COLO668 (cell line): Measurements from ENCODE around the gene ANKRD12.

ENCODE experiments used
- DNase-seq: peaks from one replicate; lab custom pipeline; 2025; ENCODE audit not compliant: unreplicated experiment; lab: John Stamatoyannopoulos, UW

Gene ANKRD12

DNA sequence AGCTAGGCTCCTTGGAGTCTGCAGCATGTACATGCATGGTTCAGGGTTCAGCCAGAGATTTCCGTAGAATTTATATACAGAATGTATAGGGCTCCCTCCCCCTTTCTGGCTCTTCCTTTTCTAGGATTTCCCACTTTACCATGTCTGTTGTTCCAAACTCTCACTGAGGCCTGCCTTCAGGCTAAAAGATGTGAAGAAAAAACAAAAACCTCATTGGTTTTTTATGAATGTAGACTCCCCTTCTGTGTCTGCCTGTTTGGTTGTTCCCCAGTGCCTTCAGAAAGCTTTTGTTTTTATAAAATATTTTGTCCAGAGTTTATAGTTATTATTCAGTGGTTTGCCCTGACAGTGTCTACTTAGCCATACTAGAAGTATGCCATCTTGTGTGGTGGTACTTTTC is 30.5 kb upstream of the ANKRD12 start:
- DNase-seq = no peak

DNA sequence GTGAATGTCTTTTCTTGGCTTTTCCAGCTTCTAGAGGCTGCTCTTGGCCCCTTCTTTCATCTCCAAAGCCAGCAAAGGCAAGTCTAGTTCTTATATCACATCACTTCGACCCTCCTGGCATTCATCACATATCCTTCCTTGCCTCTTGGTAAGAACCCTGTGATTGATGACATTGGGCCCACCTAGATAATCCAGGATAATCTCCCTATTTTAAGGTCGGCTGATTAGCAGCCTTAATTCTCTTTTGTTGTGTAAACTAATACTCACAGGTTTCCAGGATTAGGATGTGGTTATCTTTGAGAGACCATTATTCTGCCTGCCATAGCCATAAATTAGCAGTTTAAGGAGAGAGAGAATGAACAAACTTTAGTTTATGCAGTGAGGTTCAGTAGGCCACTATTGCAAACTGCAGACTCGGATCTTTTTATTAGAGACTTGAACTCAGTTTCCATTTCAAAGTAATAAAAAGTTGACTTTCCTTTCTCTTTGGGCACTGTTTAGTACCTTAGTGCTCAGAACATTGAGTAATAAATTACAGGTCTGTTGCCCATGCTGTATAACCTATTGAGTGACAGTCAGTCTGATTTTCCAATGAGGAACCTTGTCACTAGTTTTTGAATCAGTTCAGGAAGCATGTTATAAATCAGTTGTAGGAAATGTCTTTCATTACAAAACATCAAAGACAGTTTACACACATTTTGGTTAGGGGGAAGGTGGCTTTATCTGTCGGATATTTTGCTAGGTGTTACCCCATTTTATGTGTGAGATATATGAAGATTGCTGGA is 29.6 kb upstream of the ANKRD12 start:
- no peak for DNase-seq

DNA sequence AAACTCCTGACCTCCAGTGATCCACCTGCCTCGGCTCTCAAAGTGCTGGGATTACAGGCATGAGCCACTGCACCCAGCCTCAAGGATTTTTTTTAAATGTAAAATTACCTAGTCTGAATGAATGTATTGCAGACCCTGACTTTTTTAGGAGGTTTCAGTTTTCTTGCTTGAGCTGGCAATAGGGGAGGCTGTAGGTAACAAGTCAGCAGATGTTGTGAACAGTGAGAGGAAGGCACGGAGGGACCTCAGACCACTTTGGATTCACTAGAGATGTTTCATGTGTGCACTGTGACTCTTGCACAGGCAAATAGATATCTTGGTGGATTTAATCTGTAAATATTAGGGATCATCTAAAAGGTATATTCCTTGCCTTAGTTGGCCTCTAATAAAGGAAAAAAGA is 27.7 kb upstream of the ANKRD12 start:
- no peak for DNase-seq

DNA sequence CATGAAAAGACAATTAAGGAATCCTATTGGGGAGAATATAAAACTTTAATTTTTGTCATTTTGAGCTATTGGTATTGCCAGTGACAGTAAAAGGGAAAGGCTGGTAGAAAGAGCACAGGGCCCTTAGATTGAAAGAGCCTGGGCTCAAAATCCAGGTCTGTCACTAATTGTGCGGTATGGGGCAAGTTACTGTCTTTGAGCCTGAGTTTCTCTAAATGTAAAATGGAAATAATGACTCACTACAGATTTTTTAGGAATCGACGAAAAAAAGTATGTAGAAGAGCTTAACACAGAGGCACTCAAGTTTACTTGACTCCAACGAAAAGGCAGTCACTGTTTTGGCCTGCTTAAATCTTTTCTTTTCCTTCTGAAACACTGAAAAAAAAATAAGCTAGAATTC is 27.1 kb upstream of the ANKRD12 start:
- no peak for DNase-seq

DNA sequence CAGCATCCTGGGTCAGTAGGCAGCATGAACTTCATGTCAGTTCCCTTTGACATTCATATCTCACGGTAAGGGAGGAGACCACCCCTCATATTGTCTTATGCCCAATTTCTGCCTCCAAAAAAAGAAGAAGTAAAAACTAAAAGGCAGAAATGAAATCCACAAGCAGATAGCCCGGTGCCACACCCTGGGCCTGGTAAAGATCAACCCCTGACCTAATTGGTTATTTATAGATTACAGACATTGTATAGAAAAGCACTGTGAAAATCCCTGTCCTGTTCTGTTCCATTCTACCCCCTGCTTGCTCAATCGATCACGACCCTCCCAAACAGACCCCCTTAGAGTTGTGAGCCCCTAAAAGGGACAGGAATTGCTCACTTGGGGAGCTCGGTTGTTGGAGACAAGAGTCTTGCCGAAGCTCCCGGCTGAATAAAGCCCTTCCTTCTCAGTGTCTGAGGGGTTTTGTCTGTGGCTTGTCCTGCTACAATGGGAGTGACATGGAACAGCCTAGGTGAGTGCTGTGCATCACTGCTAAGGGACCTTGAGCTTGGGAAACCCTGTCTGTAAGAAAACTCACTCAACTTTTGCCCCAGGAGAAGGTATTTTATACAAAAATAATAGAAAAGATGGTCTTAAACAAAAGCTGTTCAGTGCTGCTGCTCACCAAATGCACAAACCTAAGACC is 23.0 kb upstream of the ANKRD12 start:
- DNase-seq = no peak

DNA sequence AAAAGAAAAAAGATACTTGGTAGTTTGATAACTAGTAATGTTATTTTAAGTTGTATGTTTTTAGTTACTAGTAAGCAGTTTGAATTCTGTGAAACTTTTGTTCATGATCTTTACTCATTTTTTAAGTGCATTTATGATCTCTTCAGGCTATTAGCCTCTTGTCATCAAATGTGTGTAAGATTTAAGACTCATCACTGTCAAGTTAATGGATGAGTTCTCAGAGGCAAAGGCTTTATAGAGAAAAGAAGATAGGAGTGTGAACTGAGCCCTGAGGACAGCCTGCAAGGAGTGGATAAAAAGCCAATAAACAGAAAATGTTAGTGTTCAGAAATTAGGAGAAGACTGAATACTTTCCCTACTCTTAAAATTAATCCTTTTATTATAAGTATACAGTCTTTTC is 20.6 kb upstream of the ANKRD12 start:
- no peak for DNase-seq

DNA sequence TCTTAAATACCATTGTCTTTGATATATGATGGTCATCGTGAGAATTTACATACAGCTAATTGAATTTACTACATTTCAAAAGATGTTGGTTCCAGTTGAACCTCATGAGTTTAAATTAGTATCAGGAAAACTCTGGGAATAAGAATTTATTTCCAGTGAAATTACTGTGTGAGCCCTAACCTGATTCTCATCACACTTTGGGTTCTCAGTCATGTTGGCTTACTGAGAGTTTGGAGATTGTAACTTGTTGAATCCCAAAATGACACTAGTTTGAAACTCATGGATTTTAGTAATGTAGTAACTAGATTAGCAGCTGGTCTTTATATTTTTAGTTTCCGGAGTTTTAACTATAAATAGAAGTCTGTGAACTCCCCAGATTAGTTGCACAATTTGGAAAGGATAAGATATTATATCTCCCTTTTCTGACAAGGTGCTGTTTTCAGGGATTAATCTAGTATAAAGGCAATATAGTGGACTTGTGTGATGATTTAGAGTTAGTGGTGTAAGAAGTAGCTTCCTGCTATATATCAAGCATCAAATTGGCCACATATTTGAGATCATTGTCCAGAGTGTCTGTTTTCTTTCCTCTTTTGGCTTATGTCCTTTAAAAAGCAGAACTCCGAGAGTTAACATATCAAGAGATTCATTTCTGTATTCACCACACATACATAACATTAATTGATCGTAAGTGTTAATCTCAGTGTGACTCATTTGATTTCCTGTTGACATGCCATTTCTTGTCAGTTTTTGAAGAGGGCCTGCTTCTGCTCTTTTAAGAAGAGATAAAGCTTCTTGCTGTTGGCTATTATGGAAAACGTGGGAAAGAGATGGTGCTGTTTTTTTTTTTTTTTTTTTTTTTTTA is 18.4 kb upstream of the ANKRD12 start:
- DNase-seq = no peak

DNA sequence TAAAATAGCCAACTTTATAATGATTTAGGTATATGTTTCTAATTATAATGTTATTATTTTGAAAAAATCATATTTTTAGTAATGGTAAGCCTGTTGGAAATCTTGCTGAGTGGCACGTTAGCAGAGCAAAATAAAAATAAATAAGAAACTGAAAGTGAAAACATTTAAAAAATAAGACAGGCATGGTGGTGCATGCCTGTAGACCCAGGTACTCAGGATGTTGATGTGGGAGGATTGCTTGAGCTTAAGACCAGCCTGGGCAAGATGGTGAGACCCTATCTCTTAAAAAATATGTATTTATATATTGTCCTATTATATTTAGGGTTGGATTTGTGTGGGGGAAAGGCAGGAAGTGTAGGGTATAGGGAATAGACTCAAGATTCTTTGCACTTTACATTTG is 15.8 kb upstream of the ANKRD12 start:
- no peak for DNase-seq

DNA sequence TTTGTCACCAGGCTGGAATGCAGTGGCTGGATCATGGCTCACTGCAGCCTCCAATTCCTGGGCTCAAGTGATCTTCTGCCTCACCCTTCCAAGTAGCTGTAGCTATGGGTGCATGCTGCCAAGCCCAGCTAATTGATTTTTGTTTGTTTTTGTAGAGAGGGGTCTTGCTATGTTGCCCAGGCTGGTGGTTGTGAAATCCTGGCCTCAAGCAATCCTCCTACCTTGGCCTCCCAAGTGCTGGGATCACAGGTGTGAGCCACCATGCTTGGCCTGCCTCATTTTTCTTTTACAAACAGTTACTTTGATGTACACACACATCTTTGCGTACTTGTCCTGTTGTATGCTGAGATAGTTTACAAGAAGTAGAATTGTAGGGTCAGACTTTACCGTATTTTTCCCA is 13.1 kb upstream of the ANKRD12 start:
- DNase-seq = no peak

DNA sequence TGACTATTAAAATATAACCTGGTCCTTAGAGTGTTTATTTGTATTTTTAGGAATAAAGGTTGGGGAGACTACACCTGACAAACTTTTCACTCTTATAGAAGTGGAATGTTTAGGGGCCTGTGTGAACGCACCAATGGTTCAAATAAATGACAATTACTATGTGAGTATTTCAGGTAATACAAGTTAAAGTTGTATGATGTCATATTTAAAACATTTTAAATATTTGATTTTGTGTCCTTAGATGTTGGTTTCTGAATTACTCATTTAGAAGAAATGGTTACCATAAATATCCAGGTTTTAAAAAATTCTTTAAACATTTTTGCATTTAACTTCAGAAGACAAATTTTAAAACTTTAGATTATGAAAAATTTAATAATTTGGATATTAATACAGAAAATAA is 11.8 kb upstream of the ANKRD12 start:
- no peak for DNase-seq

DNA sequence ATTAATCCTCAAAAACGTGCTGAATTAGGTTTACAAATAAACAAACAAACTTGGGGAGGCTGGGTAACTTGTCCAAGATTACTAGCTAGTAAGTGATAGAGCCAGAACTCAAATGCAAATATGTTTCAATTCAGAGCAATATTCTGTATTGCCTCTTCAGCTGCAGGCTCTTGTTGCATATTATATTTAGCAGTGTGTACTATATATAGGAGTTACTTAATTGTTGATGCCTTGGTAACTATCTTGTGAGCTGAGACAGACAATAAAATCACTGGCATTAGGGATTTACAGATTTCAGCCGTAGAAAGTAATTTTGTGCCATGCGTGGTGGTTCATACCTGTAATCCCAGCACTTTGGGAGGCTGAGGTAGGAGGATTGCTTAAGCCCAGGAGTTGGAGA is 10.2 kb upstream of the ANKRD12 start:
- DNase-seq = no peak

DNA sequence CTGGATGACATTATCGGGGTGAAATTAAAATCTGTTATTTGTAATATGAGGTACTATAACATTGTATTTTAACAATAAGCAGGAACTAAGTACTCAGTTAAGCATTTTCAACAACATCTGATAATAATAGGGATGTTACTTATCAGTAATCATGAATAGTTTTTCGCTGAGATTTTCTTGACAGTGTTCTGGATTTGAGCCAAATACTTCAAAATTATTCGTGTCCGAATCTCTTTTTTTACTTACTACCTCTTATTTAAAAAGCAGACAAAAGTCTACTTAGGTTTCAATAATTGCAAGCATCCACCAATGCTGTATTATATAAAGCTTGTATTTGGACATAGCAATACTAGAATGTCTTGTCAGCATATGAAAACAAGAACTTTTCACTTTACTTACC is 6.4 kb upstream of the ANKRD12 start:
- DNase-seq = no peak

DNA sequence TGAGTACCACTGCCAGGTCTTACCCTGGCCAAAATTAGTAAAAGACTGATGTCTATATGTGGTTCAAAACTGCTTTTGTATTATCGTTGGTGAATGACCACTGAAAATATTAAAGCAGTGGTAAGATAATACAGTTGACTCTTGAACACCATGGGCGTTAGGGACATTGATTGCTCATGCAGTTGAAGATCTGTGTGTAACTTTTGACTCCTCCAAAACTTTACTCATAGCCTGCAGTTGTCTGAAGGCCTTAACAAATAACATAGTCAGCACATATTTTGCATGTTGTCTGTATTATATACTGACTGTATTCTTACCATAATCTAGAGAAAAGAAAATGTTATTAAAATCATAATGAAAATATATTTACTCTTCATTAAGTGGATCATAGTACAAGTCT is 5.8 kb upstream of the ANKRD12 start:
- no peak for DNase-seq

DNA sequence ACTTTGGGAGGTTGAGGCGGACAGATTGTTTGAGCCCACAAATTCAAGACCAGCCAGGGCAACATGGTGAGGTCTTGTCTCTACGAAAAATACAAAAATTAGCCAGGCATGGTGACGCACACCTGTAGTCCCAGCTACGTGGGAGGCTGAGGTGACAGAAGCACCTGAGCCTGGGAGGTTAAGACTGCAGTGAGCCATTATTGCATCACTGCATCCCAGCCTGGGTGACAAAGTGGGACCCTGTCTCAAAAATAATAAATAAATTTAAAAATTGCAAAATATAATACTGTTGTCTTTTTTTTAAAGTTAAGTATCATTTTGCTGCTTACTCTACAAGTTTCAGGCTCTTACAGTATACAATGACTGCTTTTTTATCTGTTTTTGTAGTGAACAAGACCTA is 4.0 kb upstream of the ANKRD12 start:
- DNase-seq = no peak

DNA sequence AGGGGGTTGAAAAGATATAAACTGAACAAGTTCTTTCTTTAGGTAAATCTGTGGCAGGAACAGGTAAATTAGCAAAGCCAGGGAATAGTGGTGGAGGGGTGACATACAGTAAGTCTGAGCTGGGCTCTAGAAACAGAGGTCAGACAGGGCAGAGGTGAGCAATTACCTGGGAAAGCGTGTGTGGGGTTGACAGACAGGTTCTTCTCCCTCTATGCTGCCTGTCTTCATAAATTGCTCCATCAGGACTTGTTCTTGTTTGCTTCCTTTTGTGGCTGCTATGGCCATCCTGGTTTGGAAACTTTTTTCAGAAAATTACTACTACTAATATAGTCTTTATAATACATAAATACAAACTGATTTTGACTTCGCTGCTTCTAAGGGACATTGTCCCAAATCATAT is 3.4 kb upstream of the ANKRD12 start:
- no peak for DNase-seq

DNA sequence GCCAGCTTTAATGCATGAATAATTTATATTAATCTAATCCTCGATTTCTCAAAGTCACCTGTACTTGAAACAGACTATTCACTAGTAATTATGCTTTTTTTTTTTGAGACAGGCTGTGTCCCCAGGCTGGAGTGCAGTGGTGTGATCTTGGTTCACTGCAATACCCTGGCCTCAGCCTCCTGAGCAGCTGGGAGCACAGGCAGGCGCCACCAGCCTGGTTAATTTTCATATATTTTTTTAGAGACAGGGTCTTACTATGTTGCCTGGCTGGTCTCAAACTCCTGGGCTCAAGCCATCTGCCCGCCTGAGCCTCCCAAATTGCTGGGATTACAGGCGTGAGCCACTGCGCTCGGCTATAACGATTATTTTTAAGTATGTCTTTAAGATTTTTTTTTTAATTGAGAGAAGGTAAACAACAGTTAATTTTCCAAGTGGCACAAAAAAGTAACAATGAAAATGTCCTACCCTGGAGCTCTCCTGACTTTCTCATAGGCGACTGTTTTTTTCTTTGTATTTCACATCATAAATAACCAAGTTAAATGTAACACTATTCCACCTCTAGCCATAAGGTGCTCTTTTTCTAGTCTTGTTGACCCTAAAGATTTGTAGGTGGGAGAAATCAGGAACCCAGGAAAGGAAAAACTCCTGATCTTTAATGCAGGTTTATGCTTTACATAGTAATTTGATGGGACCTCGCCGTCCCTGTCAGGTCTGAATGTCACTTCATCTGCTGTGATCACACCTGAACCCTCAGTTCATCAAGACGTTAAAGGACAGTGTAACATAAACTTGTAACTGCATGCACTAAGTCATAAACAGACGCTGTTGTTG is 1.3 kb upstream of the ANKRD12 start:
- no peak for DNase-seq

DNA sequence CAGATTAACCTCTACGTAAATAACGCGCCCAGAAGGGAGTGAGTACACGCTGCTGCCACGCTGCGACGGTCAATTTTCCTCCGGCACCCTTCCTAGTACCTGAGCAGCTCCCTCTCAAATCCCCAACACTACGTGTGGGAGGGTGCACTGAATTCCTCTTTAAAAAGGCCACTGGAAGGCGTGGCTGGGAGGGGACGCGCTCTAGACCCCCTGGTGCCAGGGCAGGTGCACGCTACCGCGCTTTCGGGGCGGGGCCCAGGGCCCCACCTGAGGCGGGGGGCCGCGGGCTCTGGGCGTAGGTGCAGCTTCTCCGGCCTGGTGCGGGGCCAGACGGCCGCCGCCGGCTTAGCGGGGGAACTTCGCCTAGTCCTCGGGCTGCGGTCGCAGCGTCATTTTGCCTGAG is 668 bp upstream of the ANKRD12 start:
- peak; percentile 89 for DNase-seq

DNA sequence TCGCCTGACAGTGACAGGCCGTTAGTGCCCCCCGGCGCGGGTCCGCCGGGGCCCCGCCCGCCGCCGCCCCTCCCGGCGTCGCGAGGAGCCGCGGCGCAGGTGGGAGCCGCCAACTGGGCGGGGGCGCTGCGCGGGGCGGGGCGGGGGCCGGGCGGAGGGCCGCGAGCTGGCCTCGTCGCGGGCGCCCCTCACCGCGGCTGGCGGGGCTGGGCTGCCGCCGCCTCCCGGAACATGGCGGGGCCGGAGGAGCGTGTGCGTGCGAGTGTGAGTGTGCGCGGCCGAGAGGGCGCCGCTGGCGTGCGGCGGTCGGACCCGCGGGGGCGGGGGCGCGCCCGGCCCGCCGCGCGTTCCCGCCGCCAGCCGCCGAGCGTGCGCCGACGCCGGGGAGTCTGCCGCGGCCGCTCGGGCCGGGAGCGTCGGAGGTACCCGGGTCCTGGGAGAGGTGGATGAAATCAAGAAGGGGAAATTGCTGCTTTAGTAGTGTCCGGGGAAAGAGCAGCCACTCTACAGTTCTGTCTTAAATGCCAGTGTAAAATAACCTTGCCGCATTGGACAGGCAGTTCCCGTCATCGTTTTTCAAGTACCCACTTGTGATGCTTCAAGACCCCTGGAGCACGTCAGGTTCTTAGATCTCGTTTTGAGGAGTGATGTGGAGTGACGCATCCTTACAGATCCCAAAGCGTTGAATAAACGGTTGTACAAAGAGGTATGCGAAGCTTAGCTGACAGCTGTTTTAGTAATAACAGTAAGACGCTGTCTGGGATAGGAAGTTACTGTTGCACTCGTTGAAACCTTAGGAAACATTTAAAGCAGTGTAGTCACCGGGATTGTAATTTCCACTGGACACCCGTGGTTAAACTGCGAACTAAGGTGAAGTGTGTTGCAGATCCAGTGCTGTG is 836 bp downstream of the ANKRD12 start:
- peak; percentile 91 for DNase-seq

DNA sequence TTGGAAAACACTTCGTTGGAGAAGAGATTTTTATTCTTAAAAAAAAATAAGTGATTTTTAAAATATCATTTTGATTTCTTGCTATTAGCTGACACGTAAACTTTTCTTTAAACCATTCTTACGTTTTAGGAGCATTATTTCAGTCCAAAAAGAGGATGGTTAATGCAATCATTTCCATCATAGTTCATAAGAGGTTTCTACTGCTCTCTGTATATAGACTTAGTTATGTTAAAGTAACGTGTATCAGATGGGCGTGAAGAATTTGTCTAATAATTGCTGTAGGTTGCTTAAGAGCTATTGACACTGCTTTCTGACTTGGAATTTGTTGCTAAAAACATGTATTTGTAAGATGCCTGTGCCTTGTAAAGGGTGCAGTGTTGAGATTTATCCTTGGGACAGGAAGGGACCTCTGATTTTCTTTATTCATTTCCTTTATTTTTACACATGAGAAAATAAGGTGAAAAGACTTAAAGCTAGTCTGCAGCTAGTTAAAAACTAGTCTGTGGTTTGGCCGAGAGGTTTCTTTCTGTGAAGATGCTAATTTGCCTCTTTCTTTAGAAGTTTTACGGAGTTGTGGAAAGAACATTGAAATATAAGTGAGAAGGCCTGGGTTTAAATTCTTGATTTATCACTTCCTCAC is 2.9 kb downstream of the ANKRD12 start:
- DNase-seq = no peak

DNA sequence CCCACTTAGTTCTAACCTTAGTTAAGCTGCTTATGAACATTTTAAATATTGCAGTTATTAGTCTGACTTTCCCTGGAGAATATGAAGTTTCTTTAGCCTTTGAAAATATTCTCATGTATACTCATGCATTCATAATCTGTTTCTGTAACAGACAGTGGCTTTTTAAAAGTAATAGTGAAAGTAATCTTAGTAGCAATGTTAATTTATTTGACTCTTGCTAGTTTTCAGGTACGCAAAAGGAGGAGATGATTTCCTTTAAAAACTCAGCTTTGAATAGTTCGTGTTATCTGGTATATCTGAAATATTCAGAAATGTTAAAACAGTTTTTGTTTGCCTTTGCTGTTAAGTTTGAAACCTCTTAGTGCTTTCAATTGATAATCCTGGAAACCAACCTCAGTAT is 3.8 kb downstream of the ANKRD12 start:
- DNase-seq = no peak
